MCF 10A (cell line): ENCODE data around the gene CHST9. TPM values are rescaled to one million over a fixed set of nuclear protein-coding genes. Genes with fewer than 3 reads are reported as not detected.

Experiments
- BruUV-seq: library from RNA; stranded (reverse); fragments of 400-500 nt; replicated peaks from 2 replicates; lab custom pipeline; 2021; lab: Mats Ljungman, UMichigan
- CTCF ChIA-PET: fragments of 300-600 bp; sonication (Branson Sonifier 250); formaldehyde crosslinking; extraction: SDS; loops from one replicate; lab custom pipeline; 2021; ENCODE audit warnings: antibody characterized with exemption, inconsistent platforms; lab: Yijun Ruan, JAX
- POLR2A ChIA-PET: fragments of 300-600, 350-650 bp; sonication (Branson Sonifier 250); formaldehyde crosslinking; extraction: SDS; loops from one replicate; lab custom pipeline; 2020; ENCODE audit warnings: antibody characterized with exemption, inconsistent platforms; lab: Yijun Ruan, JAX
- DNase-seq: peaks from one replicate; pipeline ENCODE4 v3.0.0-alpha.2; 2018; ENCODE audit not compliant: unreplicated experiment
- H3K27ac Mint-ChIP-seq: one replicate; pipeline ENCODE4 v1.8.0; 2022; ENCODE audit warnings: mild to moderate bottlenecking, low read depth, mixed read lengths; ENCODE audit not compliant: unreplicated experiment
- H3K27me3 Mint-ChIP-seq: one replicate; pipeline ENCODE4 v1.8.0; 2022; ENCODE audit warnings: mixed read lengths; ENCODE audit not compliant: insufficient read depth, unreplicated experiment
- H3K36me3 Mint-ChIP-seq: one replicate; pipeline ENCODE4 v1.8.0; 2022; ENCODE audit warnings: mild to moderate bottlenecking, moderate library complexity, mixed read lengths; ENCODE audit not compliant: insufficient read depth, unreplicated experiment
- H3K4me1 Mint-ChIP-seq: one replicate; pipeline ENCODE4 v1.8.0; 2022; ENCODE audit warnings: mixed read lengths; ENCODE audit not compliant: insufficient read depth, unreplicated experiment
- H3K4me3 Mint-ChIP-seq: one replicate; pipeline ENCODE4 v1.8.0; 2022; ENCODE audit warnings: mild to moderate bottlenecking, moderate library complexity, mixed read lengths; ENCODE audit not compliant: unreplicated experiment
- H3K9me3 Mint-ChIP-seq: one replicate; pipeline ENCODE4 v1.8.0; 2022; ENCODE audit warnings: mixed read lengths; ENCODE audit not compliant: unreplicated experiment
- CTCF ChIP-seq: fragments of 200-600 bp; IDR thresholded peaks from one replicate; pipeline ENCODE4 v1.8.0; 2022; ENCODE audit warnings: antibody characterized with exemption, mild to moderate bottlenecking; ENCODE audit not compliant: unreplicated experiment
- intact Hi-C: fragments of 100-400 bp; cut with micrococcal nuclease; formaldehyde crosslinking; loops from 2 replicates; pipeline ENCODE4 v1.14.1; 2022
- total RNA-seq: library from RNA; stranded (reverse); gene quantifications from 2 replicates; pipeline ENCODE4 v1.2.3, GENCODE V29; 2022

Gene CHST9
- total RNA-seq, 1 experiment from 2014 or later, result not detected

DNA sequence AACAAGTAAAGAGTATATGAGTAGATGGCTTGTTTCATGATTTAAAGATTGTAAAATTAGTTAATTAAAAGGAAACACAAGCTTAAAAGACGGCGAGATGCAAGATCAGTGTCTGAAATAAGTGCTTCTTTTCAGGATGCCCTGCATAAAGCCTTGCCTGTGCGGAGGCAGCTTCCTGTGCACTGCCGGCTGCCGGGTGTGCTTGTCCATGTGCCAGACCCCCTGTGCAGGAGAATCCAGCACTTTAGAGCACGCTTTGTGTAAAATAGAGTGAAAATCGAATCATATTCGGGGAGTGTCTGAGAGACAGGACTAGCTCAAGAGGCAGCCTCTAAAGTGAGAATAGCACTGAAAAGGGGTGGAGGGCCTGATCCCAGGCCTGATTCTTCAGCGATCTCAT, 154.7 kb downstream of the CHST9 start:
- Mint-ChIP-seq H3K9me3 (no peaks in the 10 kb centered on the region), H3K27ac (no peak overlapping the region), H3K4me3 (no peak overlapping the region), H3K27me3 (peaks cover 16% of the 10 kb centered on the region), H3K4me1 (no peaks in the 10 kb centered on the region), H3K36me3 (no peaks in the 10 kb centered on the region)
- BruUV-seq, result no TSS peak
- intact Hi-C loops, result no loop called here
- TF ChIP-seq CTCF, result no peak
- no peak for DNase-seq
- ChIA-PET CTCF (interaction anchor here (0.6 to 2.0 kb wide), 4 partner anchors 12 to 586 kb away, joined by 3 to 7 read pairs (median 4); no protein-coding TSS in a partner anchor), POLR2A (interaction anchor here (0.6 kb wide), 1 partner anchor 8 kb away, joined by 3 read pairs; no protein-coding TSS in a partner anchor)

DNA sequence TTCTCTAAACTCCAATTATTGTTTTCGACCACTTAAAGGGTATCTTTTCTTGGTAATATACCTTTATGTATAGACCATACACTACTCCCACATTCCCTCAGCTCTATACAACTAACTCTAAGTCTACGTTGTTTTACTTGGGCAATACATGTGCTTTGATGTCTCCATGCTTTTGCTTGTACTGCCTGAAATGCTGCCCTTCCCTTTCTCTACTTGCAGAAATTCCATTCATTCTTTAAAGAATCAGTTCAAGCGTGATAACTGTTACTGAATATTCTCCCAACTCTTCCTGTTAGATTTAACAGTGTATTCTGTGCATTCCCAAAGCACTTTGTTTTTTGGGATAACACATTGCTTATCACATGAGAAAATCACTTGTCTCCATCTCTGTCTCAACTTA, 162.6 kb downstream of the CHST9 start:
- H3K4me3 Mint-ChIP-seq, result no peak overlapping the region
- no peaks in the 10 kb centered on the region for H3K27me3 Mint-ChIP-seq
- no peak overlapping the region for H3K27ac Mint-ChIP-seq
- H3K36me3 Mint-ChIP-seq, result no peaks in the 10 kb centered on the region
- BruUV-seq, result no TSS peak
- no peaks in the 10 kb centered on the region for H3K9me3 Mint-ChIP-seq
- no peaks in the 10 kb centered on the region for H3K4me1 Mint-ChIP-seq
- POLR2A ChIA-PET, result no interaction called here
- TF ChIP-seq CTCF, result no peak
- intact Hi-C loops, result no loop called here
- CTCF ChIA-PET, result interaction anchor here (0.6 to 2.6 kb wide), 2 partner anchors 116 to 275 kb away, joined by 3 to 16 read pairs; no protein-coding TSS in a partner anchor
- no peak for DNase-seq

- Mint-ChIP-seq H3K4me3 (no peak overlapping the region), H3K27ac (no peak overlapping the region), H3K4me1 (no peaks in the 10 kb centered on the region), H3K27me3 (no peaks in the 10 kb centered on the region), H3K36me3 (no peaks in the 10 kb centered on the region), H3K9me3 (no peaks in the 10 kb centered on the region)
- no TSS peak for BruUV-seq
- intact Hi-C loops, result loop anchor here (1.0 to 5.0 kb wide), 5 partner anchors 149 to 669 kb away; no protein-coding TSS in a partner anchor
- peak; percentile 69 for TF ChIP-seq CTCF
- ChIA-PET CTCF (interaction anchor here (0.5 to 2.1 kb wide), 19 partner anchors 9 to 1341 kb away, joined by 3 to 60 read pairs (median 4); no protein-coding TSS in a partner anchor), POLR2A (interaction anchor here (0.7 kb wide), 1 partner anchor 154 kb away, joined by 3 read pairs; no protein-coding TSS in a partner anchor)
- DNase-seq, result peak; percentile 46
Observed at GRCh38 chr18:27017901-27018500, 167.1 kb downstream of the CHST9 start.

DNA sequence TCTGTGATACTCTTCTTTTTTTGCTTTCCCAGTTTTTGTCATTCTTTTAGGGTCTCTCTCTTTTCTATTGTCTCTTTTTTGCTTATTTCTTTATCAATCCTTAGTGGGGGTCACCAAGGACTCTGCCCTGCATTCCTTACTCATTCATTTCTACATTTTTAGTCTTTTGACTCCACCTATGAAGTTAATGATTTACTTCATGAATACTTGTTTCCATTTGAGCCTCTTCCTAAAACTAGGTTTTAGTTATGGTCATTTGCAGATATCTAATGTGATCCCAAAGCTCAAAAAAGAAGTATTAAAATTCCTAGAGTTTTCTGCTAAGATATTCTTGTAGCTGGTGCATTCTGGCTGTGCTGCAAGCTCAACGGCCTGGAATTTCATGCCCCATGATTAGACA, 170.3 kb downstream of the CHST9 start:
- H3K9me3 Mint-ChIP-seq, result no peaks in the 10 kb centered on the region
- ChIA-PET CTCF (interaction anchor here (0.6 to 1.1 kb wide), 4 partner anchors 9 to 375 kb away, joined by 3 to 6 read pairs (median 5); no protein-coding TSS in a partner anchor), POLR2A (no interaction called here)
- BruUV-seq, result no TSS peak
- H3K27me3 Mint-ChIP-seq, result no peaks in the 10 kb centered on the region
- intact Hi-C loops, result loop anchor here (5.0 kb wide), 2 partner anchors 152 to 672 kb away; no protein-coding TSS in a partner anchor
- H3K27ac Mint-ChIP-seq, result no peak overlapping the region
- H3K4me1 Mint-ChIP-seq, result no peaks in the 10 kb centered on the region
- DNase-seq, result no peak
- TF ChIP-seq CTCF, result no peak
- no peak overlapping the region for H3K4me3 Mint-ChIP-seq
- H3K36me3 Mint-ChIP-seq, result no peaks in the 10 kb centered on the region
